AG09319 (cell line): ENCODE data around the gene PNO1.

Experiments used
- DNase-seq: peaks from one replicate; pipeline ENCODE4 v3.0.0-alpha.2; 2010; ENCODE audit warnings: low read depth; ENCODE audit errors: extremely low read depth
- CTCF ChIP-seq: IDR thresholded peaks from 2 replicates; pipeline ENCODE4 v1.5.1; 2011; ENCODE audit warnings: low read depth, mild to moderate bottlenecking, inconsistent platforms, low read length, moderate library complexity

PNO1 gene

GRCh38 chr2:68187329-68187728, 29.6 kb downstream of the PNO1 start:
- TF ChIP-seq CTCF, result no peak
- DNase-seq, result no peak

DNA sequence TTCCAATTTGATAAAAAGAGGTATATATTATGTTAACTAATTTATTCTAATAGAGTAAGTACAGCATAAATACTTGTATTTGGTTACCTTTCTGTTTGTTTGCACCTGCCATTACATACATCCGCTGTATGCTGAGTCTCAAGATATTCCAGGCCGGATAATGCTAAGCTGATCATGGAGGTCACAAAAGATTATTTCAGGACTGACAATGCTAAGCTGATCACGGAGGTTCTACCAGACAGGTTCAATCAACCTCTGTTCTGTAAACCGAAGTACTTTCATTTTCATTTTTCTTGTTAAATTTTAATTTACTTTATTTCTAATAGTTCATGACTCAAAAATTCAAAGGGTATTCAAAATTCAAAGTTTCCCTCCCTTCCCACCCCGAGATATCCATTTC, 31.1 kb downstream of the PNO1 start:
- no peak for TF ChIP-seq CTCF

GRCh38 chr2:68189991-68190784, 32.5 kb downstream of the PNO1 start:
- DNase-seq, result no peak
- no peak for TF ChIP-seq CTCF

More for the DNA sequence above, 31.1 kb downstream of the PNO1 start:
- DNase-seq, result no peak

- no peak for TF ChIP-seq CTCF
- DNase-seq, result peak; percentile 64
Measured at GRCh38 chr2:68190991-68191731, 33.5 kb downstream of the PNO1 start.

DNA sequence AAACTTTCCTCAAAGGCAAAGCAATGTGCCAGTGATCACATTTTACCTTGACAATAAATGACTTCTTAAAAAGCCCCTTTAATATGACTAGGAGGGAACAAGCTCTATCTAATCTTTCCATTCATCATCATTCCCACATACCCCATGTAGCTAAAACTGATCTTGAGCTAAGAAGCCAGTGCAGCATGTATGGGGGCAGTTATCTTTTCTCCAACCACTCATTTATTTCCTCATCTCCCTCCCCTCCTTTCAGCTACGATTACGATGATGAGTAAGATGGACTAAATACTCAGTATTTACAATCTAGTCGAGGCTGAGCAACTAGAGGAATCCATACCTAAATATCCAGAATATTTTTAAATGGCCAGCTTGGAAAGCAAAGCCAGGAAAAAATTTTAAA, 35.5 kb downstream of the PNO1 start:
- DNase-seq, result no peak

GRCh38 chr2:68193787-68194372, 36.2 kb downstream of the PNO1 start:
- TF ChIP-seq CTCF, result no peak
- DNase-seq, result no peak

More for the DNA sequence above, 35.5 kb downstream of the PNO1 start:
- TF ChIP-seq CTCF, result no peak

- no peak for TF ChIP-seq CTCF
- DNase-seq, result no peak
Measured at GRCh38 chr2:68195096-68195495, 37.4 kb downstream of the PNO1 start.
